NCI-H187 treated with DMSO at 0.1 percent for 48 hours (cell line): ENCODE results near the gene CERS6.
A peak's percentile ranks its signal among the peaks of the same experiment; 100 is the strongest.

ENCODE experiments used
- DNase-seq: peaks from one replicate; lab custom pipeline; 2025; lab: John Stamatoyannopoulos, UW

CERS6 gene

GRCh38 chr2:168568476-168569267 is 112.6 kb downstream of the CERS6 start:
- no peak for DNase-seq

- no peak for DNase-seq
Measured at GRCh38 chr2:168571061-168571460, 115.0 kb downstream of the CERS6 start.

GRCh38 chr2:168573128-168573903 is 117.2 kb downstream of the CERS6 start:
- no peak for DNase-seq

GRCh38 chr2:168574856-168575630 is 119.0 kb downstream of the CERS6 start:
- peak; percentile 15 for DNase-seq

- no peak for DNase-seq
Measured at GRCh38 chr2:168577885-168578284, 121.8 kb downstream of the CERS6 start.

GRCh38 chr2:168583064-168583709 is 127.1 kb downstream of the CERS6 start:
- DNase-seq = no peak

GRCh38 chr2:168583710-168584521 is 127.8 kb downstream of the CERS6 start:
- DNase-seq = no peak

GRCh38 chr2:168584911-168585310 is 128.8 kb downstream of the CERS6 start:
- peak; percentile 43 for DNase-seq

- no peak for DNase-seq
Measured at GRCh38 chr2:168585700-168586099, 129.6 kb downstream of the CERS6 start.

- DNase-seq = no peak
Measured at GRCh38 chr2:168587307-168587706, 131.2 kb downstream of the CERS6 start.

- no peak for DNase-seq
Measured at GRCh38 chr2:168589236-168590211, 133.5 kb downstream of the CERS6 start.

GRCh38 chr2:168592181-168592831 is 136.2 kb downstream of the CERS6 start:
- no peak for DNase-seq

GRCh38 chr2:168593713-168594112 is 137.6 kb downstream of the CERS6 start:
- no peak for DNase-seq

GRCh38 chr2:168594778-168595177 is 138.7 kb downstream of the CERS6 start:
- DNase-seq = no peak

GRCh38 chr2:168596881-168597655 is 141.0 kb downstream of the CERS6 start:
- no peak for DNase-seq

- no peak for DNase-seq
Measured at GRCh38 chr2:168599738-168600137, 143.7 kb downstream of the CERS6 start.

- DNase-seq = no peak
Measured at GRCh38 chr2:168600949-168601348, 144.9 kb downstream of the CERS6 start.

GRCh38 chr2:168601741-168602140 is 145.7 kb downstream of the CERS6 start:
- DNase-seq = no peak

GRCh38 chr2:168602379-168602778 is 146.3 kb downstream of the CERS6 start:
- no peak for DNase-seq
